ENCODE measurements around the gene ZNF594.
A peak's percentile ranks its signal among the peaks of the same experiment; 100 is the strongest.
"Not testable (repeated sequence)": the region's sequence is repeated elsewhere in the genome, so short reads cannot be mapped to it uniquely, and the experiment has no call there.

The ZNF594 gene

DNA sequence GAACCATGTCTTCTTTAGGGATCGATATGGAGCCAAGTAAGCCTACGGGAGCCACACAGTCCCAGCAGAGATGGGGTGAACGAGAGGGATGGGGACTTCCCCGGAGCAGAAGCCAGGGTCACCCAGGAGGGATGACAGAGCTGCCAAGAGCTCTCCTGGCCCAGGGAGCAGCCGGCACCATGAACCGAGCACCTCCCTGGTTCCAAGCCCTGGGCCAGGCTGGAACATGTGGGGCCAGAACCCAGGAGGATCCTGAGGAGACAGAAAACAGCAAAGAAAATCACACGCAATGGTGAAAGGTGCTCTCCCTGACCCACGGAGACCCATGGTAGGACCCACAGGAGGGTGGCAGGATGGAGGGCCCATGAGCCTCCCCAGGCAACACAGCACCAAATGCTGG lies 57.7 kb downstream of the ZNF594 start:
- DNase-seq (ENCODE audit: low spot score), result not testable (repeated sequence)

DNA sequence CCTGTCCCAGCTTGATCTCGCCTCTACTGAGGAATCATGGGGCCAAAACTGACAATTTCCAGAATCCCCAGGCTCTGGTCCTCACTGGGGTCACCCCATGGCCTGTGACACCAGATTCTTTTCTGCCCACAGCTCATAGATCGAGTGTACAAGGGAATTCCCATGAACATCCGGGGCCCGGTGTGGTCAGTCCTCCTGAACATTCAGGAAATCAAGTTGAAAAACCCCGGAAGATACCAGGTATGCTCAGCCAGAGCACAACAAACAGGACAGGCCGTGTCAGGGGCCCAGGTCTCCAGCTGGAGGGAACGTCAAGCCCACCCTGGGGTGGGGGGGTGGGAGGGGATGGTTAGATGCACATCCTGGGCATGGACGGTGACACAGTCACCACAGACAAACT lies 58.4 kb downstream of the ZNF594 start:
- Histone ChIP-seq H3K27me3 (ENCODE audit: control insufficient read depth in 3 of 3, insufficient read depth in 3 of 3, low read depth in 1 of 3, low read length in 3 of 3) (peaks cover 0 to 4% (median 0%) of the 10 kb centered on the region in 3 experiments), H2BK5ac (ENCODE audit: low read length) (no peak overlapping the region), H3K9ac (ENCODE audit: low read depth, low read length, poor library complexity) (no peak overlapping the region), H3K4ac (ENCODE audit: low read length) (no peak overlapping the region), H2BK15ac (ENCODE audit: low read length) (no peak overlapping the region), H2BK12ac (ENCODE audit: low read length) (no peak overlapping the region), H4K91ac (ENCODE audit: low read depth, low read length, poor library complexity) (no peak overlapping the region), H3K23ac (ENCODE audit: low read depth, low read length, poor library complexity) (no peak overlapping the region), H2AFZ (ENCODE audit: low read length) (no peak overlapping the region), H2AK5ac (ENCODE audit: low read depth, low read length) (no peak overlapping the region), H3K9me3 (replicated peaks in 1 of 2; ENCODE audit: control insufficient read depth in 2 of 2, insufficient read depth in 1 of 2, low read depth in 1 of 2, low read length in 2 of 2) (no peaks in the 10 kb centered on the region), H3K36me3 (replicated peaks in 1 of 2; ENCODE audit: control insufficient read depth in 2 of 2, insufficient read depth in 2 of 2, low read length in 2 of 2) (no peaks in the 10 kb centered on the region), H3K4me3 (ENCODE audit: low read length in 2 of 2) (no peak overlapping the region), H4K8ac (ENCODE audit: low read depth, low read length) (no peak overlapping the region), H3K27ac (replicated peaks; ENCODE audit: low read length) (no peak overlapping the region), H2BK120ac (ENCODE audit: low read depth, low read length) (no peak overlapping the region), H3K4me2 (ENCODE audit: insufficient read depth, low read length, poor library complexity, severe bottlenecking) (no peak overlapping the region), H3K14ac (ENCODE audit: low read length) (no peak overlapping the region), H3K79me1 (ENCODE audit: low read depth, low read length) (no peaks in the 10 kb centered on the region), H3K4me1 (ENCODE audit: control insufficient read depth in 2 of 2, insufficient read depth in 1 of 2, low read depth in 1 of 2, low read length in 2 of 2) (no peaks in the 10 kb centered on the region), H3K18ac (ENCODE audit: low read length) (no peak overlapping the region)
- DNase-seq (ENCODE audit: low spot score), result no peak
- WGBS, 2 donors (ENCODE audit: extremely low coverage in 2 of 2, insufficient read length in 2 of 2, insufficient replicate concordance in 1 of 2), result no CpG with 5 or more reads among the region's 8 CpGs

More for the DNA sequence above, 57.7 kb downstream of the ZNF594 start:
- H3K79me1 ChIP-seq (ENCODE audit: low read depth, low read length); H2BK120ac ChIP-seq (ENCODE audit: low read depth, low read length); H3K27me3 ChIP-seq (ENCODE audit: control insufficient read depth in 3 of 3, insufficient read depth in 3 of 3, low read depth in 1 of 3, low read length in 3 of 3); H4K91ac ChIP-seq (ENCODE audit: low read depth, low read length, poor library complexity); H3K4ac ChIP-seq (ENCODE audit: low read length); H3K14ac ChIP-seq (ENCODE audit: low read length); H2AK5ac ChIP-seq (ENCODE audit: low read depth, low read length); H3K9ac ChIP-seq (ENCODE audit: low read depth, low read length, poor library complexity); H2AFZ ChIP-seq (ENCODE audit: low read length); H3K4me1 ChIP-seq (ENCODE audit: control insufficient read depth in 2 of 2, insufficient read depth in 1 of 2, low read depth in 1 of 2, low read length in 2 of 2); H4K8ac ChIP-seq (ENCODE audit: low read depth, low read length); H3K4me2 ChIP-seq (ENCODE audit: insufficient read depth, low read length, poor library complexity, severe bottlenecking); H2BK12ac ChIP-seq (ENCODE audit: low read length); H2BK15ac ChIP-seq (ENCODE audit: low read length); H3K27ac ChIP-seq (replicated peaks; ENCODE audit: low read length); H3K4me3 ChIP-seq (ENCODE audit: low read length in 2 of 2); H3K23ac ChIP-seq (ENCODE audit: low read depth, low read length, poor library complexity); H3K36me3 ChIP-seq (replicated peaks in 1 of 2; ENCODE audit: control insufficient read depth in 2 of 2, insufficient read depth in 2 of 2, low read length in 2 of 2); H3K9me3 ChIP-seq (replicated peaks in 1 of 2; ENCODE audit: control insufficient read depth in 2 of 2, insufficient read depth in 1 of 2, low read depth in 1 of 2, low read length in 2 of 2); H2BK5ac ChIP-seq (ENCODE audit: low read length): not testable (repeated sequence)
- H3K18ac ChIP-seq (ENCODE audit: low read length), result peak overlapping the region; percentile 11
- WGBS, 2 donors (ENCODE audit: extremely low coverage in 2 of 2, insufficient read length in 2 of 2, insufficient replicate concordance in 1 of 2), result no CpG with 5 or more reads among the region's 8 CpGs

DNA sequence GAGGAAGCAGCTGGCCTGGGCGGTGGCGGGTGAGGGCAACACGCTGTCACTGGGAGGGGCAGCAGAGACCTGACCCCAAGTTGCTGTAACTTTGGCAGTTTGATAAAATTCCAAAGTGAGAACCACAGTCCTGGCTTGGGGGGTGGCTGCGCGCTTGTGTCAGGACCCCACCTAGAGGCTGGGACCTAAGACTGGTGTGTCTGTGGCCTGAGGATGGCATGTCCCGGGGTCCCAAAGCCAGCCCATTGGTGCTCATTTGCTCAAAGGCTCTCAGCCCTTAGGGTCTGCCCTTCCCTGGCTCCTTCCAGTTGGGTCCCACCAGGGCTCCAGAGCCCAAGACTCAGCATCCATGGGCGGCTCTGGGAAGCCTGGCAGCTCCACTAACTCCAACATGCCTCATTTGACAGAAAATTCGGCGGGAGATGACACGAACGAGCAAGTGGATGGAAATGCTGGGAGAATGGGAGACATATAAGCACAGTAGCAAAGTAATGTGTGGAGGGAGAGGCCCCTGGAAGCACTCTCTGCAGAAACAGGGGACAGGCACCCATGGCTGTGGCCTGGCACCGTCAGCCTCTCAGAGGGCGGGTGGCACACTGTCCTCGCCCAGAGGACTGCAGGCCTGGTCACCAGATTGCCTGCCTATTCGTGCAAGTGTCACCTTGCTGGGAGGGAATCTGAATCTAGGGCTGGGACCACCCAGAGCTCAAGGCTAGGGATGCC lies 59.0 kb downstream of the ZNF594 start:
- not testable (repeated sequence) for H3K79me1 ChIP-seq (ENCODE audit: low read depth, low read length); H2AK5ac ChIP-seq (ENCODE audit: low read depth, low read length); H4K8ac ChIP-seq (ENCODE audit: low read depth, low read length); H2AFZ ChIP-seq (ENCODE audit: low read length); H3K4ac ChIP-seq (ENCODE audit: low read length); H3K9ac ChIP-seq (ENCODE audit: low read depth, low read length, poor library complexity); H3K27me3 ChIP-seq (ENCODE audit: control insufficient read depth in 3 of 3, insufficient read depth in 3 of 3, low read depth in 1 of 3, low read length in 3 of 3); H3K9me3 ChIP-seq (replicated peaks in 1 of 2; ENCODE audit: control insufficient read depth in 2 of 2, insufficient read depth in 1 of 2, low read depth in 1 of 2, low read length in 2 of 2); H3K23ac ChIP-seq (ENCODE audit: low read depth, low read length, poor library complexity); H3K18ac ChIP-seq (ENCODE audit: low read length); H3K27ac ChIP-seq (replicated peaks; ENCODE audit: low read length); H3K4me1 ChIP-seq (ENCODE audit: control insufficient read depth in 2 of 2, insufficient read depth in 1 of 2, low read depth in 1 of 2, low read length in 2 of 2); H3K4me3 ChIP-seq (ENCODE audit: low read length in 2 of 2); H3K4me2 ChIP-seq (ENCODE audit: insufficient read depth, low read length, poor library complexity, severe bottlenecking); H2BK120ac ChIP-seq (ENCODE audit: low read depth, low read length); H2BK12ac ChIP-seq (ENCODE audit: low read length); H2BK15ac ChIP-seq (ENCODE audit: low read length); DNase-seq (ENCODE audit: low spot score); H2BK5ac ChIP-seq (ENCODE audit: low read length); H3K36me3 ChIP-seq (replicated peaks in 1 of 2; ENCODE audit: control insufficient read depth in 2 of 2, insufficient read depth in 2 of 2, low read length in 2 of 2); H3K14ac ChIP-seq (ENCODE audit: low read length); H4K91ac ChIP-seq (ENCODE audit: low read depth, low read length, poor library complexity)
- no CpG with 5 or more reads among the region's 15 CpGs for WGBS, 2 donors (ENCODE audit: extremely low coverage in 2 of 2, insufficient read length in 2 of 2, insufficient replicate concordance in 1 of 2)

DNA sequence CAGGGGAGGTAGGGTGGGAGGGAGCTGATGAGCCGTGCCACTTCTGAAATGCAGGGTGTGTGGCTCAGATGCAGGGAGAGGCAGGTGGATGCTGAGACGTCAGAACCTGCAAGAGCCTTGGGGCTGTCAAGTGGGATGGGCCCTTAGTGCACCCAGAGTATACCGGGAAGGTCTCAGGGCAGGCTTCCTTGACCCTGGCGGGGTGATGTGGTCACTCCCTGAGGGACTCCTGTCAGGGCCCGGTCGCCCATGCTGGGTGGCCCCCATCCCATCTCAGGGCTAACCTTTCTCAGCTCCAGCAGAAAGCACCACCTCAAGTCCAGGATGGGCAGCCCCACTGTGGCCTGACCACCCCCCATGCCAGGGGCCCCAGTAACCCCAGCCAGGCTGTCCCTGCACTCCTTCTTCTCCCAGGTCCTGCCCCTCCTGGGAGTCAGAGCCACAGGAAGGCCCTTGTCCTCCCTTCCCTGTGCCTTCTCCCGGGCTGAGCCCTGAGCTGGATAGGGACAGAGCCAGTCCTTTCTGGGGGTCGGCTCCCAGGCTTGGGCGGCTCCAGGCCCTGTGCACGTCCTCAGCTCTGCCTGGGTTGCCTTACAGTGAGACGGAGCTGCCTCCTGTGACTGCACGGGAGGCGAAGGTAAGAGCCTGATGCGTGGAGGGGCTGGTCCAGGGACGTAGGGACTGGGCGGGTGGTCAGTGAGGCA lies 59.7 kb downstream of the ZNF594 start:
- Histone ChIP-seq H2BK12ac (ENCODE audit: low read length) (peak overlapping the region; percentile 10), H3K18ac (ENCODE audit: low read length) (peak overlapping the region; percentile 71), H3K9ac (ENCODE audit: low read depth, low read length, poor library complexity) (peak overlapping the region; percentile 4)
- not testable (repeated sequence) for H3K9me3 ChIP-seq (replicated peaks in 1 of 2; ENCODE audit: control insufficient read depth in 2 of 2, insufficient read depth in 1 of 2, low read depth in 1 of 2, low read length in 2 of 2); H2BK5ac ChIP-seq (ENCODE audit: low read length); H3K23ac ChIP-seq (ENCODE audit: low read depth, low read length, poor library complexity); H2AFZ ChIP-seq (ENCODE audit: low read length); H3K4me1 ChIP-seq (ENCODE audit: control insufficient read depth in 2 of 2, insufficient read depth in 1 of 2, low read depth in 1 of 2, low read length in 2 of 2); H3K4me2 ChIP-seq (ENCODE audit: insufficient read depth, low read length, poor library complexity, severe bottlenecking); H3K27me3 ChIP-seq (ENCODE audit: control insufficient read depth in 3 of 3, insufficient read depth in 3 of 3, low read depth in 1 of 3, low read length in 3 of 3); H3K4me3 ChIP-seq (ENCODE audit: low read length in 2 of 2); H3K4ac ChIP-seq (ENCODE audit: low read length); H2BK15ac ChIP-seq (ENCODE audit: low read length); H3K36me3 ChIP-seq (replicated peaks in 1 of 2; ENCODE audit: control insufficient read depth in 2 of 2, insufficient read depth in 2 of 2, low read length in 2 of 2); H2AK5ac ChIP-seq (ENCODE audit: low read depth, low read length); H3K14ac ChIP-seq (ENCODE audit: low read length); H2BK120ac ChIP-seq (ENCODE audit: low read depth, low read length); H4K8ac ChIP-seq (ENCODE audit: low read depth, low read length); H3K79me1 ChIP-seq (ENCODE audit: low read depth, low read length); DNase-seq (ENCODE audit: low spot score); H3K27ac ChIP-seq (replicated peaks; ENCODE audit: low read length); H4K91ac ChIP-seq (ENCODE audit: low read depth, low read length, poor library complexity)
- WGBS, 2 donors (ENCODE audit: extremely low coverage in 2 of 2, insufficient read length in 2 of 2, insufficient replicate concordance in 1 of 2), result no CpG with 5 or more reads among the region's 16 CpGs
